ENCODE results near the gene ZC3H12D.

Gene ZC3H12D

DNA sequence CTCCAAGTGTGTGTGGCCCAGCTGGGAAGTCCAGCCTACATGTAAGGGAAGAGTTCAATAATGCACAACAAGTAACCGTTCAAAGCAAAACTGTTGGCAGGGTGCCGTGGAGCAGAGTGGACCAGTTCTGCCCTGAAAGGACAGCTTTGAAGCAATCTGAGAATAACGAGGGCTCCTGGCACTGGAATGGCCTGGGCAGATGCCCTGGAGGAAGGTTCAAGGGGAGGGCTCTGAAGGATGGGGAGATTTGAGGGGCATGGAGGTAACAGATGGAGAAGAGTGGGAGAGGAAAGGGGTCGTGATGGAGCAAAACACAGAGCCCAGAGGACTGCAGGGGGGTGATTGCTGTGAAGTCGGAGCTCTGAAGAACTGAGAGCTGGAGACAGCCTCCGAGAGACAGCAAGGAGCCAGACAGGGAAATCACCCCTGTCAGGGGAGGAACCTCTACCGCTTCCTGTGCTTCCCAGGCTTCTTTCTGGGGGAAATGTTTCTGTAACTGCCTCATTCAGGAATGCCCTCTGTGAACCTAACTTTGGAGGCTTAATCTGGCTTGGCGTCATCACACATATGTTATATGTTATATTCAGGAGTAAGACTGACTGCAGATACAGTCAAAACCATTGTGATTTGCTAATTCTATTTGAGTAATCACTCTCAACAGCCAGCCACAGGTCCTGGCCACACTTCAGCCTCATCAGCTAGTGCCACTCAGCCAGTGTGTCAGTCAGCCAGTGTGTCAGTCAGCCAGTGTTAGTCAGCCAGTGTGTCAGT, 41.2 kb downstream of the ZC3H12D start:
- TF ChIP-seq, protein P1, sequence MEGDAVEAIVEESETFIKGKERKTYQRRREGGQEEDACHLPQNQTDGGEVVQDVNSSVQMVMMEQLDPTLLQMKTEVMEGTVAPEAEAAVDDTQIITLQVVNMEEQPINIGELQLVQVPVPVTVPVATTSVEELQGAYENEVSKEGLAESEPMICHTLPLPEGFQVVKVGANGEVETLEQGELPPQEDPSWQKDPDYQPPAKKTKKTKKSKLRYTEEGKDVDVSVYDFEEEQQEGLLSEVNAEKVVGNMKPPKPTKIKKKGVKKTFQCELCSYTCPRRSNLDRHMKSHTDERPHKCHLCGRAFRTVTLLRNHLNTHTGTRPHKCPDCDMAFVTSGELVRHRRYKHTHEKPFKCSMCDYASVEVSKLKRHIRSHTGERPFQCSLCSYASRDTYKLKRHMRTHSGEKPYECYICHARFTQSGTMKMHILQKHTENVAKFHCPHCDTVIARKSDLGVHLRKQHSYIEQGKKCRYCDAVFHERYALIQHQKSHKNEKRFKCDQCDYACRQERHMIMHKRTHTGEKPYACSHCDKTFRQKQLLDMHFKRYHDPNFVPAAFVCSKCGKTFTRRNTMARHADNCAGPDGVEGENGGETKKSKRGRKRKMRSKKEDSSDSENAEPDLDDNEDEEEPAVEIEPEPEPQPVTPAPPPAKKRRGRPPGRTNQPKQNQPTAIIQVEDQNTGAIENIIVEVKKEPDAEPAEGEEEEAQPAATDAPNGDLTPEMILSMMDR (IDR thresholded peaks at IDR 0.05; ENCODE audit: extremely low read depth, missing control alignments) = no peak
- DNase-seq (ENCODE audit: low spot score) = no peak

DNA sequence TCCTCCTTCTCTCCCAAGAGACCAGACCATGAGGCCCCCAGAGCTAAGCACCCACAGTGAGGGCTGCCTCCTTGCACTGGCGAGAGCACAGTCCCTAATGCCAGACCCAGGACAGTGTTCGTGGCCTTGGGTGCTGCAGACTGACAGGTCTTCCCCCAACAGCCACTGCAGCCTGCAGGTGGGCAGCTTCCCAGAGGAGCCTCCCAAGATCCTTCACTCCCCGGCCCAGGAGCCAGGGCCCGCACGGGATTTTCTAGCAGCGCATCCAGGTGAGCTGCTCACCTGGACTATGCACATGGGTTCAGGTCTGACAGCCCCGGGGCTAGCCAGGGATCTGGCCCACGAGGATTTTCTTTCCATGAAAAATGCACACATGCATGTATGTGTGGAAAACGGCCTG, 43.1 kb downstream of the ZC3H12D start:
- no peak for DNase-seq (ENCODE audit: low spot score)
- TF ChIP-seq, protein P1 (IDR thresholded peaks at IDR 0.05; ENCODE audit: extremely low read depth, missing control alignments) = no peak

DNA sequence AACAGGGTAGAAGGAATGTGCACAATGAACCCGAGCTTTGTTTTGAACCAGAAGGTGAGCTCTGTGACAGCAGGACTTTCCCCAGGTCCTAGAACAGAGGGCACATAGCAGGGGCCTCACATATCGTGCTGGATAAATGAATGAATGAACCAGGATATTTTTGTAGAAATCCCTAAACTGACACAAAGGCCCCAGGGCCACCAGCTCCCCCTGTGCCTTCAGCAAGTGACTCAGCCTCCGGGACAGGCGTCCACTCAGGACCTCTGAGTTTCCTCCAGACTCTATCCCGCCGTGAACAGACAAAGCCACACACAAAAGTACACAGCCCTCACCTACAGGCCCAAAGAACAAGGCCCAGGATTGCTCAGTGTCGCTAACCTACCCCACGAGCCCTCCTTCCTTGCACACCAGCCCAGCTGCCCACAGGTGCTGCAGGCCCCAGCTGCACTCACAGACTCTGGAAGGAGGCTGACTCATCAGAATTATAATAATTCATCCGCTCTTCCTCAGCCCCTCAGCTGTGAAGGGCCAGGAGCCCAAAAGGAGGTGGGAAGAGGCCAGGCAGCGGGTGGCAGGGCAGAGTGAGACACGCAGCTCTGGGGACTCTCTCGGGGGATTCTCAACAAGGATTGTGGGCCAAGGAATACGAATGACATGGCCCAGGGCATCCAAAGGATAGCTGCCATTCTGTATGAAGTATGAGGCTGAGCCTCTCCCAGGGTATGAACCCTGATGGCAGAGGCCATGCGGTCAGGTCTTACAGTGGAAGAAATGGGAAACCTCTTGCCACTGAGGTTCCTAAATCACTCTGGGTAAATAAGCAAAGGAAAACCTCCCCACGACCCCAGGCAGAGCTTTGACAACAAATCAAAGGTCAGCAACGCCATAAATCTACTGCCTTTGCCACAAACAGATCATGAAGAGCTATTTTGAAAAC, 43.8 kb downstream of the ZC3H12D start:
- TF ChIP-seq, protein P1 (IDR thresholded peaks at IDR 0.05; ENCODE audit: extremely low read depth, missing control alignments) = no peak
- DNase-seq (ENCODE audit: low spot score) = no peak

DNA sequence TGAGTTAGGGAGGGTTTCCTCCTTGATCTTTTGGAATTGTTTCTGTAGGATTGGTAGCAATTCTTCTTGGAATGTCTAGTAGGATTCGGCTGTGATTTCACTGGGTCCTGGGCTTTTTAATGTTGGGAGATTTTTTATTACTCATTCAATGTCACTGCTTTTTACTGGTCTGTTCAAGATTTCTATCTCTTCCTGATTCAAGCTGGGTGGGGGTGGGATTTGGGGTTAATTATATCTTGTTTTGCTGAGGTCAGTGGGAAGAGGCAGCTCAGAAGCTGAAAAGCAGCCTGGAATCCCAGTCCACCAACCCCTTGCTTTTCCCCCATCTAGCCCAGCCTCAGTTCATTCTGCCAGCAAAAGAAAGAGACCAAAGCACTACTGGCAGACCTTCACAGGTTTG, 45.2 kb downstream of the ZC3H12D start:
- TF ChIP-seq, protein P1 (IDR thresholded peaks at IDR 0.05; ENCODE audit: extremely low read depth, missing control alignments) = no peak
- no peak for DNase-seq (ENCODE audit: low spot score)

DNA sequence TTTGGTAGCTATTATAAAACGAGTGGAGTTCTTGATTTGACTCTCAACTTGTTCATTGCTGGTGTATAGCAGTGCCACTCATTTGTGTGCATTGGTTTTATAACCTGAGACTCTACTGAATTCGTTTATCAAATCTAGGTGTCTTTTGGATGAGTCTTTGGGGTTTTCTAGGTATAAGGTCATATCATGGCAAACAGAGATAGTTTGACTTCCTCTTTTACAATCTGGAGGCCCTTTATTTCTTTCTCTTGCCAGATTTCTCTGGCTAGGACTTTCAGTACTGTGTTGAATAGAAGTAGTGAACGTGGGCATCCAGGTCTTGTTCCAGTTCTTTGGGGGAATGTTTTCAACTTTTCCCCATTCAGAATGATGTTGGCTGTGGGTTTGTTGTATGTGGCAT, 46.0 kb downstream of the ZC3H12D start:
- TF ChIP-seq, protein P1 (IDR thresholded peaks at IDR 0.05; ENCODE audit: extremely low read depth, missing control alignments) = no peak
- no peak for DNase-seq (ENCODE audit: low spot score)

DNA sequence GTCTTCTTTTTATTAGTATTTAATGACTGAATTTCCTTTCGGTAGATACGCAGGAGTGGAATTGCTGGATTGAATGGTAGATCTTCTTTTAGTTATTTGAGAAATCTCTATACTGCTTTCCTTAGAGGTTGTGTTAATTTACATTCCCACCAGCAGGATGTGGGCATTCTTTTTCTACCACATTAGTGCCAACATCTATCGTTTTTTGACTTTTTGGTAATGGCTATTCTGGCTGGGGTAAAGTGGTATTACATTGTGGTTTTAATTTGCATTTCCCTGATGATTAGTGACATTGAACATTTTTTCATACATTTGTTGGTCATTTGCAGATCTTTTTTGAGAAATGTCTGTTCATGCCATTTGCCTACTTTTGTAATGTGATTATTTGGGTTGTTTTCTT, 47.6 kb downstream of the ZC3H12D start:
- DNase-seq (ENCODE audit: low spot score) = no peak
- TF ChIP-seq, protein P1 (IDR thresholded peaks at IDR 0.05; ENCODE audit: extremely low read depth, missing control alignments) = no peak

DNA sequence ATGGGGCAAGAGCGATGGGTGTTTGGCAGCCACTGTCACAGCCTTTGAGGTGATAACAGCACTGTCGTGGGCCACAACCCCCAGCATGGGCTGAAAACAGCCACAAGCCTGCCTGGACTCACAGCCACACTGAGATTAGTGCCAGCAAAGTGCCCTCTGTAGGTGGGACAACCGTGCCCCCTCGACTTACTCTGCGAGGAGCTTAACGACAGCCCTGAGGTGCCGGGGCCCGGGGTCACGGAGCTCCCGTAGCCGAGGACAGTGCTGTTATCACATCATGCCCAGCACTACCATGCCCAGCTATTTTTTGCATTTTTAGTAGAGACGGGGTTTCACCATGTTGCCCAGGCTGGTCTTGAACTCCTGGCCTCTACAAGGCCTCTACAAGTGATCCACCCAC, 48.2 kb downstream of the ZC3H12D start:
- TF ChIP-seq, protein P1 (IDR thresholded peaks at IDR 0.05; ENCODE audit: extremely low read depth, missing control alignments) = no peak

More for the DNA sequence above, 48.2 kb downstream of the ZC3H12D start:
- DNase-seq (ENCODE audit: low spot score) = no peak
